ENCODE data around the gene NEUROD2.

The NEUROD2 gene

GRCh38 chr17:39632153-39632941 is 24.6 kb upstream of the NEUROD2 start:
- Histone ChIP-seq H3K9me3 (ENCODE audit: control insufficient read depth, insufficient read depth, low read length) (no peaks in the 10 kb centered on the region), H3K9ac (ENCODE audit: low read depth, low read length) (no peak overlapping the region), H3K4me3 (ENCODE audit: low read depth, low read length) (no peak overlapping the region), H3K4me1 (ENCODE audit: control insufficient read depth, insufficient read depth, low read length) (peaks cover 55% of the 10 kb centered on the region), H3K36me3 (ENCODE audit: control insufficient read depth, insufficient read depth, low read length) (no peaks in the 10 kb centered on the region), H3K27me3 (ENCODE audit: control insufficient read depth, insufficient read depth, low read length) (peaks cover 14% of the 10 kb centered on the region)

- Histone ChIP-seq H3K9ac (ENCODE audit: low read depth, low read length) (no peak overlapping the region), H3K27me3 (ENCODE audit: control insufficient read depth, insufficient read depth, low read length) (peaks cover 17% of the 10 kb centered on the region), H3K4me3 (ENCODE audit: low read depth, low read length) (peak overlapping the region; percentile 30), H3K36me3 (ENCODE audit: control insufficient read depth, insufficient read depth, low read length) (no peaks in the 10 kb centered on the region), H3K4me1 (ENCODE audit: control insufficient read depth, insufficient read depth, low read length) (peaks cover 51% of the 10 kb centered on the region), H3K9me3 (ENCODE audit: control insufficient read depth, insufficient read depth, low read length) (no peaks in the 10 kb centered on the region)
These were observed 23.7 kb upstream of the NEUROD2 start for GRCh38 chr17:39631403-39631802.

- Histone ChIP-seq H3K36me3 (ENCODE audit: control insufficient read depth, insufficient read depth, low read length) (no peaks in the 10 kb centered on the region), H3K9me3 (ENCODE audit: control insufficient read depth, insufficient read depth, low read length) (no peaks in the 10 kb centered on the region)
These were observed 22.2 kb upstream of the NEUROD2 start for GRCh38 chr17:39629898-39630297.

GRCh38 chr17:39629494-39629880 is 21.8 kb upstream of the NEUROD2 start:
- Histone ChIP-seq H3K27me3 (ENCODE audit: control insufficient read depth, insufficient read depth, low read length) (peaks cover 36% of the 10 kb centered on the region), H3K9me3 (ENCODE audit: control insufficient read depth, insufficient read depth, low read length) (no peaks in the 10 kb centered on the region), H3K36me3 (ENCODE audit: control insufficient read depth, insufficient read depth, low read length) (no peaks in the 10 kb centered on the region), H3K9ac (ENCODE audit: low read depth, low read length) (no peak overlapping the region), H3K4me1 (ENCODE audit: control insufficient read depth, insufficient read depth, low read length) (peaks cover 39% of the 10 kb centered on the region), H3K4me3 (ENCODE audit: low read depth, low read length) (no peak overlapping the region)

More at GRCh38 chr17:39629898-39630297, 22.2 kb upstream of the NEUROD2 start:
- Histone ChIP-seq H3K27me3 (ENCODE audit: control insufficient read depth, insufficient read depth, low read length) (peaks cover 32% of the 10 kb centered on the region), H3K4me1 (ENCODE audit: control insufficient read depth, insufficient read depth, low read length) (peaks cover 41% of the 10 kb centered on the region), H3K9ac (ENCODE audit: low read depth, low read length) (no peak overlapping the region), H3K4me3 (ENCODE audit: low read depth, low read length) (no peak overlapping the region)

- no peaks in the 10 kb centered on the region for H3K9me3 ChIP-seq (ENCODE audit: control insufficient read depth, insufficient read depth, low read length)
- H3K4me3 ChIP-seq (ENCODE audit: low read depth, low read length): peak overlapping the region; percentile 37
- peaks cover 40% of the 10 kb centered on the region for H3K27me3 ChIP-seq (ENCODE audit: control insufficient read depth, insufficient read depth, low read length)
- H3K36me3 ChIP-seq (ENCODE audit: control insufficient read depth, insufficient read depth, low read length): no peaks in the 10 kb centered on the region
- H3K4me1 ChIP-seq (ENCODE audit: control insufficient read depth, insufficient read depth, low read length): peaks cover 37% of the 10 kb centered on the region
- H3K9ac ChIP-seq (ENCODE audit: low read depth, low read length): no peak overlapping the region
These were observed 21.2 kb upstream of the NEUROD2 start for GRCh38 chr17:39628655-39629493.

- peaks cover 37% of the 10 kb centered on the region for H3K4me1 ChIP-seq (ENCODE audit: control insufficient read depth, insufficient read depth, low read length)
- H3K4me3 ChIP-seq (ENCODE audit: low read depth, low read length): peak overlapping the region; percentile 87
- no peaks in the 10 kb centered on the region for H3K9me3 ChIP-seq (ENCODE audit: control insufficient read depth, insufficient read depth, low read length)
- no peaks in the 10 kb centered on the region for H3K36me3 ChIP-seq (ENCODE audit: control insufficient read depth, insufficient read depth, low read length)
- H3K27me3 ChIP-seq (ENCODE audit: control insufficient read depth, insufficient read depth, low read length): peaks cover 48% of the 10 kb centered on the region
- no peak overlapping the region for H3K9ac ChIP-seq (ENCODE audit: low read depth, low read length)
These were observed 20.2 kb upstream of the NEUROD2 start for GRCh38 chr17:39627712-39628516.

- H3K4me3 ChIP-seq (ENCODE audit: low read depth, low read length): peak overlapping the region; percentile 87
- H3K27me3 ChIP-seq (ENCODE audit: control insufficient read depth, insufficient read depth, low read length): peaks cover 50% of the 10 kb centered on the region
- H3K36me3 ChIP-seq (ENCODE audit: control insufficient read depth, insufficient read depth, low read length): no peaks in the 10 kb centered on the region
- no peaks in the 10 kb centered on the region for H3K9me3 ChIP-seq (ENCODE audit: control insufficient read depth, insufficient read depth, low read length)
- H3K9ac ChIP-seq (ENCODE audit: low read depth, low read length): no peak overlapping the region
- H3K4me1 ChIP-seq (ENCODE audit: control insufficient read depth, insufficient read depth, low read length): peaks cover 33% of the 10 kb centered on the region
These were observed 19.5 kb upstream of the NEUROD2 start for GRCh38 chr17:39627047-39627711.

GRCh38 chr17:39626171-39627046 is 18.7 kb upstream of the NEUROD2 start, which contains the start of gene PPP1R1B:
TSS of gene PPP1R1B (plus strand) at chr17:39626952. CDS start at chr17:39627393, 441 bp downstream.
- peaks cover 27% of the 10 kb centered on the region for H3K4me1 ChIP-seq (ENCODE audit: control insufficient read depth, insufficient read depth, low read length)
- H3K4me3 ChIP-seq (ENCODE audit: low read depth, low read length): peak within 1 kb of the TSS; percentile 87
- H3K9ac ChIP-seq (ENCODE audit: low read depth, low read length): no peak within 1 kb of the TSS
- H3K36me3 ChIP-seq (ENCODE audit: control insufficient read depth, insufficient read depth, low read length): no peaks in the 10 kb centered on the region
- H3K9me3 ChIP-seq (ENCODE audit: control insufficient read depth, insufficient read depth, low read length): no peaks in the 10 kb centered on the region
- H3K27me3 ChIP-seq (ENCODE audit: control insufficient read depth, insufficient read depth, low read length): peaks cover 53% of the 10 kb centered on the region

GRCh38 chr17:39625198-39625785 is 17.6 kb upstream of the NEUROD2 start:
- Histone ChIP-seq H3K36me3 (ENCODE audit: control insufficient read depth, insufficient read depth, low read length) (no peaks in the 10 kb centered on the region), H3K27me3 (ENCODE audit: control insufficient read depth, insufficient read depth, low read length) (peaks cover 63% of the 10 kb centered on the region), H3K4me3 (ENCODE audit: low read depth, low read length) (no peak overlapping the region), H3K9ac (ENCODE audit: low read depth, low read length) (no peak overlapping the region), H3K9me3 (ENCODE audit: control insufficient read depth, insufficient read depth, low read length) (no peaks in the 10 kb centered on the region), H3K4me1 (ENCODE audit: control insufficient read depth, insufficient read depth, low read length) (peaks cover 22% of the 10 kb centered on the region)

- H3K27me3 ChIP-seq (ENCODE audit: control insufficient read depth, insufficient read depth, low read length): peaks cover 66% of the 10 kb centered on the region
- no peaks in the 10 kb centered on the region for H3K36me3 ChIP-seq (ENCODE audit: control insufficient read depth, insufficient read depth, low read length)
- H3K9ac ChIP-seq (ENCODE audit: low read depth, low read length): no peak overlapping the region
- H3K4me1 ChIP-seq (ENCODE audit: control insufficient read depth, insufficient read depth, low read length): peaks cover 13% of the 10 kb centered on the region
- no peaks in the 10 kb centered on the region for H3K9me3 ChIP-seq (ENCODE audit: control insufficient read depth, insufficient read depth, low read length)
- no peak overlapping the region for H3K4me3 ChIP-seq (ENCODE audit: low read depth, low read length)
These were observed 16.6 kb upstream of the NEUROD2 start for GRCh38 chr17:39624313-39624712.

All from iPS-15b (cell line).